Subcutaneous abdominal adipose tissue (tissue), 5 donors: ENCODE results near the gene BCAN.
A peak's percentile ranks its signal among the peaks of the same experiment; 100 is the strongest.

ENCODE experiments used
- H3K27ac ChIP-seq: one replicate; pipeline ENCODE4 v1.7.0; 2013; ENCODE audit warnings: low read depth, mild to moderate bottlenecking, inconsistent platforms, low read length, moderate library complexity
- H3K27me3 ChIP-seq, 5 donors: one replicate each; pipeline ENCODE4 v1.7.0; 2013; ENCODE audit warnings: low read length in 5 of 5, inconsistent platforms in 1 of 5; ENCODE audit not compliant: control insufficient read depth in 5 of 5, insufficient read depth in 4 of 5
- H3K36me3 ChIP-seq, 5 donors: one replicate each; pipeline ENCODE4 v1.7.0; 2013; ENCODE audit warnings: low read length in 5 of 5; ENCODE audit not compliant: control insufficient read depth in 5 of 5, insufficient read depth in 5 of 5
- H3K4me1 ChIP-seq, 5 donors: one replicate each; pipeline ENCODE4 v1.7.0; 2013; ENCODE audit warnings: low read length in 5 of 5, mild to moderate bottlenecking in 3 of 5, moderate library complexity in 1 of 5; ENCODE audit not compliant: control insufficient read depth in 5 of 5, insufficient read depth in 5 of 5
- H3K4me3 ChIP-seq, 5 donors: one replicate each; pipeline ENCODE4 v1.7.0; 2013; ENCODE audit warnings: low read length in 5 of 5, low read depth in 1 of 5
- H3K9ac ChIP-seq, 5 donors: one replicate each; pipeline ENCODE4 v1.7.0; 2013; ENCODE audit warnings: low read length in 5 of 5, mild to moderate bottlenecking in 4 of 5, moderate library complexity in 3 of 5
- H3K9me3 ChIP-seq, 5 donors: one replicate each; pipeline ENCODE4 v1.7.0; 2013; ENCODE audit warnings: low read length in 5 of 5; ENCODE audit not compliant: control insufficient read depth in 5 of 5
- donor health status: healthy.
- donor health status: healthy.
- donor health status: healthy.
- donor health status: healthy.
- donor health status: healthy.

Gene BCAN

GRCh38 chr1:156673387-156674121 is 31.6 kb downstream of the BCAN start:
- peak overlapping the region in 1 of 5 donors; percentile 69 for H3K4me3 ChIP-seq
- no peaks in the 10 kb centered on the region for H3K9me3 ChIP-seq
- peak overlapping the region in 1 of 5 donors; percentile 51 for H3K9ac ChIP-seq
- peaks cover 16 to 47% (median 26%) of the 10 kb centered on the region in 5 donors for H3K27me3 ChIP-seq
- H3K27ac ChIP-seq, result peak overlapping the region; percentile 16
- H3K36me3 ChIP-seq, result peaks cover 0 to 28% (median 8%) of the 10 kb centered on the region in 5 donors
- H3K4me1 ChIP-seq, result peaks cover 2 to 75% (median 32%) of the 10 kb centered on the region in 5 donors

DNA sequence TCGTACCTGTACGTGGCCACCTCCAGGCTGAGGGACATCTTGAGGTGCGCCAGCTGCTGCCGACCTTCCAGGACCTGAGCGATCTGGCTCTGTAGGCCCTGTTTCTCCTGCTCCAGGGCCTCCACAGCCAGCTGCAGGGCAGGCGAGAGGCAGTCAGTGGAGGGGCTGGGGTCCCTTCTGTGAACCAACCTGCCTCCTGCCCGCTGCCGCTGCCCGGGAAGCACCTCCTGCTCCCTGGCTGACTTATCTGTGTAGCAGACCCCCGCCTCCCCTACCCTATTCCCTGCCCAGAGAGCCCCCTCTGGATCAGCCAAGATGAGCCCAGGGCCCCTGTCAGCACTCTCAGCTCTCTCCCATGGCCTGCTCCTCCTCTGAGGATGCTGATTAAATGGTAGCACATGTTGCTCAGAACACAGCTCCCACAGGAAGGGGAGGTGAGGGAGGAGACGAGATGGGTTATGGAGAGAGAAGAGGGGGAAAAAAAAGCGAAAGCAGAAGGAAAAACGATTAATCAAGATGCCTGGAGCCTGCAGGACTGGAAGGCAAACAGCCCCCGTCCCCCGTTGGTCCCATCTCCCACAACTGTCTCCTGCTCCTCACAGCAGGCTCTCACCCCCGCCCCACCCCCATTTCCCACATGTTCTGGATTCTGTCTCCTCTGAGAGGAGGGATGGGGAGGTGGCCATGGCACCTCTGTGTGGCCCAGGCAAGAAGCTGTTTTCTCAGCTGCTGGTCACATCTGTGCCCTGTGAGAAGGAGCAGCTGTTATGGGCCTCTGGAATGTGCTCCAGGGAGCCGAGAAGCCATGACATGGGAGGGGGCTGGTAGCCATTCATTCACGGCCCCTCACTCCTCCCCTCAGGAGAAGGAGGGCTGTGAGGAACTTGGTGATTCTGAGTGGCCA is 33.5 kb downstream of the BCAN start:
- H3K4me1 ChIP-seq, result peaks cover 0 to 56% (median 28%) of the 10 kb centered on the region in 5 donors
- peak overlapping the region in 4 of 5 donors; percentile 48 to 70 (median 69) for H3K4me3 ChIP-seq

DNA sequence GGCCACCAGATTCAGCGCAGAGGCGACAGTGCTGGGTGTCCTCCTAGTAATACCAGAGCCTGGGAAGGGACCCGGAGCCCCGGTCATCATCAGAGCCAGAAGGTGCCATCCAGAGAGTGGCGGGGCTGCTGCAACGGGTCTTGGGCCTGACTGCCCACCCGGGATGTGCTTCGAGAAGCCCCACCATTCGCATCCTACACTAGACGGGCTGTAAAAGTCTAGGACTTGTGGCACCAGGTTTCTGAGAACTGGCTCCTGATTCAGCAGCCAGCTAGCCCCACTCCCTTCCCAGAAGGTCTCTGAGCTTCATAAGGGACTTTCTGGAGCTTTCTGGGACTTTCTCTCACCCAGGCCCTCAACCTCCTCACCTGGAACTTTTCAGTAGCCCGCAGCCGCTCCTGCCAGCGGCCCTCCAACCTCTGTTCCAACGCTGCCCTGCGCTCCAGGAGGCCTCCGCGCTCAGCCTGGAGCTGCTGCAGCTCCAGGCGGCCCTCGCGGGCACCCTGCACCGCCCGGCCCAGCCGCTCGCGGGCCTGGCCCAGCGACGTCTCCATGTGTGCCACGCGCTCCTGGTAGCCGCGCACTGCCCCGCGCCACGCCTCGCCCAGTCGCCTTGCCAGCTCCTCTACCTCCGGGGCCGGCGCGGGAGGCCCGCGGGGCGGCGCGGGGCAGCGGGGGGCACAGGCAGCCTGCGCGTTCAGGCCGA is 34.4 kb downstream of the BCAN start:
- Histone ChIP-seq H3K4me3 (peak overlapping the region; percentile 1 to 70 (median 69)), H3K27ac (peak overlapping the region; percentile 62), H3K27me3 (peaks cover 17 to 58% (median 30%) of the 10 kb centered on the region in 5 donors), H3K9me3 (no peaks in the 10 kb centered on the region), H3K36me3 (peaks cover 0 to 24% (median 8%) of the 10 kb centered on the region in 5 donors), H3K9ac (peak overlapping the region in 3 of 5 donors; percentile 31 to 72 (median 47)), H3K4me1 (peaks cover 0 to 50% (median 28%) of the 10 kb centered on the region in 5 donors)

More for the DNA sequence above, 33.5 kb downstream of the BCAN start:
- Histone ChIP-seq H3K9me3 (no peaks in the 10 kb centered on the region), H3K27ac (peak overlapping the region; percentile 62), H3K36me3 (peaks cover 0 to 28% (median 8%) of the 10 kb centered on the region in 5 donors), H3K27me3 (peaks cover 13 to 57% (median 25%) of the 10 kb centered on the region in 5 donors), H3K9ac (peak overlapping the region in 3 of 5 donors; percentile 47 to 72 (median 47))

DNA sequence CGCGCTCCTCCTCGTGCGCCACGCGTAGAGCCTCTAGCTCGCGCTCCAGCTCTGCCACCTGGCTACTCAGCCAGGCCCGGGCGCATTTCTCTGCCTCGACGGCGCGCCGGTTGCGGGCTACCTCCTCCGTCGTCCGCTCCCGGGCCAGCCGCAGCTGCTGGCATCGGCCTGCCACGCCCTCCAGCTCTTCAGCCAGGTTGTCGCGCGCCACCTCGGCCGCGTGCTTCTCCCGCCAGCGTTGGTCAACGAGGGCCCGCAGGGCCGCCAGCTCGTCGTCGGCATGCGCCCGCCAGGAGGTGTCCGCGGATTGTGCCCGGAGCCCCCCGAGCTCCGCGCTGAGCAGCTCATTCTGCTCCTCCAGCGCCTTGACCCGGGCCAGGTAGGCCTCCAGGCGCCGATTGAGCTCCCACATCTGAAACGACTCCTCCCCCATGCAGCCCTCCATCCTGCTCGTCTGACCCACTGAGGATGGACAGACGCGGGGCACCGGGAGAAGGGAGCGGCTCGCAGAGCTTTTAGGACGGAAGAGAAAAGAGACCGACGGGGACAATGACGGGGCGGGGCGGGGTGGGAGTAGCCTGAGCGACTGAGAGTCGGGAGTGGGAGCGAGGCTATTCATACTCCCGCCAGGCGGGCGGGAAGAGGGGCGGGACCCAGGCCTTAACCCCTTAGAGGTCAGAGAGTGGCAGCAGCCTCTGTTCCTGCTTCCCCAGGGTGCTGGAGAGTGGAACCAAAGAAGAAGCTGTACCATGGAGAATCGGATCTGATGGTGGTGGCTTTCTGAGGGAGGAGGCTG is 35.1 kb downstream of the BCAN start, which contains the start of gene NES:
NES (minus strand) TSS at position 588 of the 796 bp plus-strand sequence; CDS start at position 445, 143 bp downstream.
- Histone ChIP-seq H3K27ac (peak within 1 kb of the TSS; percentile 62), H3K9me3 (no peaks in the 10 kb centered on the region), H3K27me3 (peaks cover 19 to 64% (median 34%) of the 10 kb centered on the region in 5 donors), H3K9ac (peak within 1 kb of the TSS in 3 of 5 donors; percentile 66 to 72 (median 70)), H3K4me1 (peaks cover 0 to 49% (median 28%) of the 10 kb centered on the region in 5 donors), H3K4me3 (peak within 1 kb of the TSS; percentile 25 to 72 (median 69)), H3K36me3 (peaks cover 0 to 23% (median 8%) of the 10 kb centered on the region in 5 donors)

DNA sequence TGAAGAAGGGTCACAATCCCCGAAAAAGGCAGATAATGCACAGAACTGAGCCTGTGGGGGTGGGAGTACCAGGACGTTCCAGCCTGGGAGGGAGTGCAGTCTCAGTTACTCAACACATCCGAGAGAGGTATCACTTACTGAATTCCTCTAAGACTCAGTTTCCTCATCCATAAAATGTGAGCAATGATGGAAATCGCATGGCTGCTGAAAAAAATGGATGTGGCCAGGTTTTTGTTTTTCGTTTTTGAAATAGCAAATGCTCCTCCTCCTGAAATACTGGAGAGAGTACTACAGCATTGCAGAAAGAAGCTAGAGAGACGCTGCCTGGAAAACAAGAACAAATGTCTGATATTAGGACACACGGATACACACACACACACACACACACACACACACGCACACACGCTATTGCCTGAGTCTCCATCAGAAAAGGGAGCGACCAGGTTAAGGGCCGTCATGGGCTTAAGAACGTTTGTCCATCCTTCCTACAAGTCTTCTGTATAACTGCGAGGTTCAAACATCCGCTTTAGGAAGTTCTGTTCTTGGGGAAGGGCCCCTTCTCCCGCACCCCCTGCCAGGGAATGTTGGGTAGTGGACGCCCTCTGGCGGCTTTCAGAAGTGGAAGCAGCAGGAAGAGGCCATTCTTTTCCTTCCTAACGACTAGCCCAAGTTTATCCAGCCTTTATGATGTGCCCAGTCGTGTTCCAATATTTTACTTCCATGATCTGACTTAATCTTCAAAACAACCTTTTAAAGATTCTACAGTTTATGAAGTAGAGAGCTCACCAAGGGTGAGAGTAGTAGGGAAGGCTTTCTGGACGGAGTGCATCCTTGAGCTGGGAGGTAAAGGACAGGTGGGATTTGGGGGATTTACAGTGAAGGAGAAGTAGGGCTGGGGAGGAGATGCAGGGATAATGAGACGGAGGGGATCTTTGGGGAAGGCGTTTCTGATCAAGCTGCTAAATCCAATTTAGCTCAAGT is 36.0 kb downstream of the BCAN start:
- Histone ChIP-seq H3K4me1 (peaks cover 0 to 45% (median 28%) of the 10 kb centered on the region in 5 donors), H3K4me3 (peak overlapping the region; percentile 21 to 72 (median 69)), H3K27ac (peak overlapping the region; percentile 52), H3K36me3 (peaks cover 0 to 15% (median 8%) of the 10 kb centered on the region in 5 donors), H3K9ac (peak overlapping the region in 1 of 5 donors; percentile 66), H3K27me3 (peaks cover 19 to 65% (median 34%) of the 10 kb centered on the region in 5 donors), H3K9me3 (no peaks in the 10 kb centered on the region)

DNA sequence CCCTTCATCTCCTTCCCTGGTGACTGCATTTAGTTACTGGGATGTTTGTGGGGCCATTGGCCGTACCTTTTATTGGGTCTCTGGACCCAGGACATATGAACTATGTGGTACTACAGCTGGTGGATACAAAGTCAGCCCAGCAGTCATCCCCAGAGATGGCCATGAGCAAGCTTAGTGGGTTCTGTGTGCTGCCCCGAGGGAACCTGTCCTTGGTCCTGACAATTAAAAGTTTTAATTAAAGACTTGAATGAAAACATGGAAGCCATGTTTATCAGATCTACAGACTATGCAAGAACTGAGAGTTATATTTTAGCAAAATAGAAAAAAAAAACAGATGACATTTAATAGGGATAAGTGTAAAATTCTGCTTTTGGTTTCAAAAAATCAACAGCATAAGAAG is 38.1 kb downstream of the BCAN start:
- H3K4me1 ChIP-seq, result peaks cover 0 to 26% (median 18%) of the 10 kb centered on the region in 5 donors
- no peak overlapping the region for H3K27ac ChIP-seq
- no peaks in the 10 kb centered on the region for H3K9me3 ChIP-seq
- H3K9ac ChIP-seq, result no peak overlapping the region
- H3K4me3 ChIP-seq, result no peak overlapping the region
- peaks cover 0 to under 1% (median 0%) of the 10 kb centered on the region in 5 donors for H3K36me3 ChIP-seq
- H3K27me3 ChIP-seq, result peaks cover 13 to 64% (median 34%) of the 10 kb centered on the region in 5 donors

DNA sequence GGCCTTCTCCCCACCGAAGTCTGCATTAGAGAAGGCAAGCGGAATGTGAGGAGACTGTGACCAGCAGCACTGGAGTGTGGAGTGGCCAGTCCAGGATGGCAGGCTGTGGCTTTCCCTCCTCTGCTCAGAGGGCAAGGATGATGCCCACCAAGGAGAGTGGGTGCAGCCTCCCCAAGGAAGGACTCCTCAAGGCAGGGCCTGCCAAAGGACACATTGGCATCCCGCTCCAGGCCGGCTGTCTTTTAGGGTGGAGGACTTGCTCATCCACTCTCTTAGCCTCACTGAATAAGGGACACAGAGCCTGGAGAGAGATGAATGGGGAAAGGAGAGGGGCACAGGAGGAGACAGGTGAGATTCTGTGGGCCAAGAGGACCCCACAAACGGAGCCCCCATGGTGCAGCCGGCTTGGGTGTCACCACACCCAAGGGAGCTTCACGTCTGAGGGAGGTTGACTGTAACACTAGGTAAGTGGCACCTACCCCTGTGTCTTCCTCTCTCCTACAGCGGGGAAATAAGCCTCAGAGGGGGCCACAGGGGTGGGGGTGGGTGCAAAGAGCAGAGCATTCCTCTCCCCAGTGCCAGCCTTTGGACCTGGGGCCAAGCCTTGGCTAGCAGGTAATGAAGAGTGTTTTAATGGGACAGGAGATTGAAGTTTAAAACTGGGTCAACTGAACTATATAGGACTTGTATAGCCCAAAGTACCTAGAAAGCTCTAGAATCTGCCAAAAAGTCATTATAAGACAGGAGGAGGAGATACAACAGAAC is 39.5 kb downstream of the BCAN start:
- Histone ChIP-seq H3K36me3 (no peaks in the 10 kb centered on the region), H3K9me3 (no peaks in the 10 kb centered on the region), H3K9ac (no peak overlapping the region), H3K27ac (no peak overlapping the region), H3K27me3 (peaks cover 13 to 56% (median 24%) of the 10 kb centered on the region in 5 donors), H3K4me3 (no peak overlapping the region), H3K4me1 (peaks cover 0 to 15% (median 12%) of the 10 kb centered on the region in 5 donors)
